ENCODE results near the gene IDI1.

DNA sequence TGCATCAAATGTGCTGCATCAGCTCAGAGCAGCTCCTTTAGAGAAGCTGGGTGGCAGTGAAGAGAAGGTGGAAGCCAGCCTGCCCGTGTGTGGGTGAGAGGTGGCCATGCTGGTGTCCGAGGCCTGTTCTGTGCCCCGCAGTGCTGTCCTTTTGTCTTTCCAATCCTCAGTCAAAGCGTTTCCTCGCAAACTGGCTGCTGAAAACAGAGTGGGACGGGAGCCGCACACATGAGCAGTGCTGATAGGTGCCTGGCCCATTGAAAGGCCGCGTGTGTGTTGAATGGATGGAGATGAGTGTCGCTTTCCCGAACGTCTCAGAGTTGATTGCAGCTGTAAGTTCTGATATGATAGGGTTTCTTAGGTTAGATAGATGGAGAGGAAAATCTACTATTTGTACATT, 46.6 kb upstream of the IDI1 start:
- no peak for TF ChIP-seq POLR2AphosphoS5 (IDR thresholded peaks at IDR 0.05; ENCODE audit: borderline replicate concordance, low read depth, low read length)
- no peak for TF ChIP-seq EZH2 (IDR thresholded peaks at IDR 0.05)
- no peak for TF ChIP-seq FOXP2 (optimal IDR thresholded peaks at IDR 0.05; ENCODE audit: control extremely low read depth, extremely low read length, insufficient read depth)
